IPS-NIHi7 (cell line): Measurements from ENCODE around the gene GCLM.

Source experiments
- DNase-seq: peaks from one replicate; pipeline ENCODE4 v3.0.0; 2012; ENCODE audit warnings: mixed read lengths; ENCODE audit errors: extremely low spot score

GCLM gene

DNA sequence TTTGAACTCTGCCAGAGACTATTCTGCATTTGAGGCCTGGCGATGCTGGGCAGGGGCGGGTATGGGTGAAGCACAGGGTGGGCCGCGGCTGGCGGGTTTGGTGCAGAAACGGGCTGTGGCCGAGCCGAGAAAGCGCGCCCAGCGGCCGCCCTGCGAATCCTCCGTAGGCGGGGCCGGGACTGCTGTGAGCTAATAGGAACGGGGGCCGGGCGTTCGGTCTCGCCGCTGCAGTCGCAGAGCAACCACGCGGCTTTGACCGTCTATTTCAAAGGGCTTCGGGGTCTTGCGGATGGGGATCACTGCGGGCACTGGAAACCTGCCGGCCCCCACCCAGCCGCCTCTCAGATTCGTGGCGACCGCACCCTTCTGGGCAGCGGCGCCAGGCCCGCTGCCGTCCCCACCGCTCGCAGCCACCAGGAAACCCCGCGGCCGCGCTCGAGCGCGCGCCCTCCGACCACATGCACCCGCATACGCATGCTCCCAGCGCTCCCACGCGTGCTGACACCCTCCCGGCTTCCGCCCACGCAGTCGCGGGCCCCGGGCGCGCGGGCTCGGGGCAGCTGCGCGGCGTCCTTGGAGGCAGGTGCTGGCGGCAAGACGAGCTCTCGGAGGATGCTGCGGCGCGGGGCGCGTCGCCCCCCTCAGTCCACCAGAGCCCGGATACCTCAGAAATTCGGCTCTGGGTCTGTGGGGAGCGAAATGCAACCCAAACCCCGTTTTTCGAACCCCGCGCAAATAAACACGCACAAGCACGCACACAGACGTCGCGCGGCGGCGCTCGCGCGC, 62.8 kb downstream of the GCLM start:
- DNase-seq = peak; percentile 81

DNA sequence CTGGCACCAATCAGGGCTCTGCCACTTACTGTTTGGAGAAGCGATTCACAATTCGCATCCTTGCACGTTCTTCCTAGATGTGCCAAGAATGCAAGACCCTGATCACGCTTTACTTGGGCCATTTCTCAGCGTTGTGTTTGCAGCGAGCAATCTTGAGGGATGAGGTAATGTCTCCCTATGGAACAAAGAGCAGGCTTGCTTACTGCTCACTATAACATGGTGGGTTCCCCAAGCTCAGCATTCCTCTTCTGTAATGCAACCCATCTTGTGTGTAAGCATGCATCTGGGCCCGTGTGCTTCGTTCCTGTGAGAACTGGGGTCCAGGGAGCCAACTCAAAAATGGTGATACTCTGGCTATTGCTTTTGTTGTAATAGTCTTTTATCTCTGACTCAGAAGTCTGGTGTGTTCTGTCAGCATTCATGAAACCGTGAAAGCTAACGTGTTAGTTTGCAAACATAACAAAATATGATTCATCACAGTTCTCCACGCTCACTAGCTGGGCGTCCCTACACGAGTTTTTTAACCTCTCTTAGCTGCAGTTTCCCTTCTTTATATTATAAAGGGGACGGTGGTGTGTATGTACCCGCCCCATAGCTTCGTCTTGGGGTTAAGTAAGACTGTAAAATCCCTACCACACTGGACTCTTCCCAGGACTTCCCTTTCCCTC, 63.6 kb downstream of the GCLM start:
- DNase-seq = no peak

DNA sequence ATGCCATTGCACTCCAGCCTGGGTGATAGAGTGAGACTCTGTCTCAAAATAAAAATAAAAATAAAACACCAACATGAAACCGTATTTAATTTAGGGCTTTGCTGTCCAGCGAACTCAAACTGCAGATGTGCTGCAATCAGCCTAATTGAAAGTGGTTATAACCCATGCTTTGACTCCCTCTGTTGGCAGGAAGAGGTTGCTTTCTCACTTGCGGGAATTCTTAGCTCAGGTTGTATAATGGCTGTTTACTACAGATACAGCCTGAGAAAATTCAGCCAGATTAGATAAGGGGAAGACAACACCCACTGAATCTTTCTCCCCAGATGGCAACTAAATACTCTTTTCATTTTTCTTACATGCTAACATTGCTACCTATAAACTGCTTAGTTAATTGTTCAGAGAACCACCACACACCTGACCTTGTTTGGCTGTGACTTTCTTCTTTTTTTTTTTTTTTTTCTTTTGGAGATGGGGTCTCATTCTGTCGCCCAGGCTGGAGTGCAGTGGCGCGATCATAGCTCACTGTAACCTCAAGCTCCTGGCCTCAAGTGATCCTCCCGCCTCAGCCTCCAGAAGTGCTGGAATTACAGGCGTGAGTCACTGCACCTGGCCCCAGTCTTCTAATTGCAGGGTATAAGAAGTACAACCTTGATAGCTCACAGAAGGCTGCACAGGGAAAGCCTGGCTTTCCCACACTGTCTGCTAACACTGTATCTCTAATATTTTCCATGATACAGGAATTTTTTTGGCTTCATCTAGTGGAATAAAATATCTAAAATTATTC, 64.8 kb downstream of the GCLM start:
- peak; percentile 79 for DNase-seq

DNA sequence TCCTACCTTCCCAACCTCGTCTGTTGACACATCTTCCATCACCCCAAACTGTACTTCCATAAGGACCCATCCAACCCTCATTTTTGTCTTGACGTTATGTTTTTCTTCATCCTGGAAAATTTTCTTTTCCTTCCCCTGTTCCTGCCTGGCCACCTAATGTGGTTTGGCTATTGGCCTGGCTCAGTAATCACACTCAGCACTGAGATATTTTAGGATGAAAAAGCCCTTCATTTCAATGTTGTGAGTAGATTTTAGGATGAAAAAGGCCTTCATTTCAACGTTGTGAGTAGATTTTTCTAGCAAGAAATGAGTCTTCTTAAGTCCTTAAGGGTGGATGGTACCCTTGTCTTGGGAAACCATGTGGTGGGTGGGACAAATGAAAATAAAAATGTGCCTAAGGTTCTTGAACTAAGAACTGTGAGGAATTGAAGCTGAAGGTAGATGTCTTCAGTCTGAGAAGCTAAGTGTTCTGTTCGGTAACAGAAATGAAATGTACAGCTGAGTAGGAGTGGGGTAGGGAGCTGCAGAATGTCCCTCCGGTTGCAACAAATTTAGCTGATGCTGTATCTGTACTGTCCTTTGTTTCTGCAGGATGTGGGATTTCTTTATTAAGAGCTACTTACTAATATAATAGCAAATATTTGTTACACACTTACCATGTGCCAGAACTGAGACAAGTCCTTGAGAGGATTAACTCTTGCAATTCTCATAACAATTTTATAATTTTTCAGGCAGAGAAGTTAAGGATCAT, 66.3 kb downstream of the GCLM start:
- DNase-seq = no peak

DNA sequence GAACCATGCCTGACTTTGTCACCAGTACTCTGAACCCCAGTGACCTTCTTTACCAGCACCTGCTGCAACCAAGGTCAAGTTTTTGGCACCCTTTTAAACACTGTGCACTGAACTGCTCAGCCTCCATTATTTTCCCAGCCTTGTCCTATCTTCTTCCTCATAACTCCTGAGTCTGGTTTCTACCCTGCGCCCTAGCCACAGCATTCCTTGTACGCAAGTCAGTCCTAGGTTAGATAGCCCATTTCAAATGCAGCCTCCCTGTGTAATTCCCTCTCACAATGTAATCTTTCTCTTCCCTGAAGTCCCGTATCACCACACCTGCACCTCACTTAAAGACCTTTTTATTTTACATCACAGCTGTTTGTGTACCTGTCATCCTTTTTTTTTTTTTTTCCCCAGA, 67.5 kb downstream of the GCLM start:
- DNase-seq = no peak

DNA sequence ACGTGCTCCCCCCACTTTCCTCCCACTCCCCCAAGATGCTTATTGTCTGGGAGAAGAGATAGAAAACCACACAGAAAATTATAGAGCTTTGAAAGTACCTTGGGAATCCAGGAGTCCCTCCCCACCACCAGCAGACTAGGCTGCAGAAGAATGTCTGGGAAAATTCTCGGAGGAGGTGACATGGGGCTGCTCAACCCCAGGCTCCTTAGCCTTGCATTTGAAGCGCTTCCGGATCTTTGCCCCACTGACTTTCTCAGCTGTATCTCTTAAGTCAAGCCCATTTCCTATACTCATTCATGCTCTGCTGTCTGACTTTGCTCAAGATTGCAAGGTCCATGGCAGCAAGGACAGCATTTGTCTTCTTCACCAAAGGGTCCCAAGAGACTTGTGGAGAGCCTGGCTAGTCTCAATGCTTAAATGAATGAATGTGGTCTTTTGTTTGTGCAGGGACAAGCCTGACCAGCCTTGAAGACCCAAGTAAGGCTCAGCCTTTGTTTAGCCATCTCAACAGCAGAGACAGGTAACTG, 68.2 kb downstream of the GCLM start:
- no peak for DNase-seq

DNA sequence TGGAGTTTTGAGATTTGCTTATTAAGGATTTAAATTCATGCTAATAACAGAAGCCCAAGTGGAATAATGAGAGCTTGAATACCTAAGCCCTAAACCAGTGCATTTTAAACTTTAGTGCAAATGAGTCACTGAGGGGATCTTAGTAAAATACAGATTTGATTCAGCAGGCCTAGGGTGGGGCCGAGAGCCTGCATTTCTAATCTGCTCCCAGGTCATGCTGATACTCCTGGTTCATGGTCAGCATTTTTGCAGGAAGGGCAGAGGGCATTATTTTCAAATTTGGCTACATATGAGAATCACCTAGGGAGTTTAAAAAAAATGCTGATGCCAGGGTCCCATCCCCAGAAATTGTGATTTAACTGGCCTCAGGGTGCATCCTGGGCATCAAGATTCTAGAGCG, 69.5 kb downstream of the GCLM start:
- DNase-seq = no peak

DNA sequence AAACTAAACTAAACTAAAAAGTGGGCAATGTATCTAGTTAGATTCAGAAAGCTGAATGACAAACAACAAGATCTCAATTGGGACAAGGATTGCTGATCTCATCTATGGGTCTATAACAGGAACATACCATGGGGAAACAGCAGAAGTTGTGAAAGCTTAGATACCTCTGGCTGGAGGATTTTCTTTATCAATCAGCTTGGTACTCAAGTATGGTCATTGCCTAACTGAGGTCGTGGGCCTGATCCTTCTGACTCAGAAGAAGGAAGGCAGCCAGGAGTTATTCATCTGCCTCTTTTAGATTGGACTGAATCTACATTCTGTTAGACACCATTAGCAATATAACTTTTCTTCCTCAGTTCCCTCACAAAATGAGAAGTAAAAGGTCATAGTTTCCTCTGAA, 69.9 kb downstream of the GCLM start:
- no peak for DNase-seq

DNA sequence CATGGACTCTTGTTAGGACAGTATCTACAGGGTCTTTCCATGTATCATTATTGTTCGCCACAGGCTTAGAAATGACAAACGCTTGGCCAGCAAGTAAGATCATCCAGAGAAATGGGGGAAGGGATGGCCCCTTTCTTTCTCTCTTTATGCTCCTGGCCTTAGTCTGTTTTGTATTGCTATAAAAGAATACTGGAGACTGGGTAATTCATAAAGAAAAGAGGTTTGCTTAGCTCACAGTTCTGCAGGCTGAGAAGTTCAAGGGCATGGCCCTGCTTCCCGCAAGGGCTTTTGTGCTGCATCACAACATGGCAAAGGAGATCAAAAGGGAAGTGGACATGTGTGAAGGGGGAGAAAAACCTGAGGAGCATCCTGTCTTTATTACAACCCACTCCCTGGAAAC, 71.3 kb downstream of the GCLM start:
- DNase-seq = no peak
